NCI-H2171 (cell line): Measurements from ENCODE around the gene RNF186.
"Not testable (repeated sequence)": the region's sequence is repeated elsewhere in the genome, so short reads cannot be mapped to it uniquely, and the experiment has no call there.

ENCODE experiments used
- DNase-seq: peaks from one replicate; lab custom pipeline; 2025; lab: John Stamatoyannopoulos, UW

Gene RNF186, protein sequence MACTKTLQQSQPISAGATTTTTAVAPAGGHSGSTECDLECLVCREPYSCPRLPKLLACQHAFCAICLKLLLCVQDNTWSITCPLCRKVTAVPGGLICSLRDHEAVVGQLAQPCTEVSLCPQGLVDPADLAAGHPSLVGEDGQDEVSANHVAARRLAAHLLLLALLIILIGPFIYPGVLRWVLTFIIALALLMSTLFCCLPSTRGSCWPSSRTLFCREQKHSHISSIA

DNA sequence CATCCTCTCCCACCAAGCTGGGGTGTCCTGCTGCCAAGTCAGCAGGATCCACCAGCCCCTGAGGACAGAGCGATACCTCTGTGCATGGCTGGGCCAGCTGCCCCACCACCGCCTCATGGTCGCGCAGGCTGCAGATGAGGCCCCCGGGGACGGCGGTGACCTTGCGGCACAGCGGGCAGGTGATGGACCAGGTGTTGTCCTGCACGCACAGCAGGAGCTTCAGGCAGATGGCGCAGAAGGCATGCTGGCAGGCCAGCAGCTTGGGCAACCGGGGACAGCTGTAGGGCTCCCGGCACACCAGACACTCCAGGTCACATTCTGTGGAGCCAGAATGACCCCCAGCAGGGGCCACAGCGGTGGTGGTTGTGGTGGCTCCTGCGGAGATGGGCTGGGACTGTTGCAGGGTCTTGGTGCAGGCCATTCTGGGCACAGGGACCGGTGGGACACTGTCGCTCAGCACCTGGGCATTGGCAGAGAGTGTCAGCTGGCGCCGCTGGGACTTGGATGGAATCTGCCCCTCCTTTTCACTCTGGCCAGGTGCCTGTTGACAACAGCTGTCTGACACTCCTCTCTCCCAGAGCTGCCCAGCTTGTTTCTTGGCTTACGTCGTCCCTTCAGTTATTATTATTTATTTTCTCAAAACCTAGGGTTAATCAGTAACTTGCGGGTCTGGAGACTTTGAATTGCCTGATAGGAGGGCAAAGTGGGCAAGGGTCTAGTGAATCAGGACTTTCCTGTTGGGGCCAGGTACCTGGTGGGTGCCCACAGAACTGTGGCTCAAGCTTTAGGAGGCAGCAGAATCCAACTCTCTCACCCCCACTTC is at the start of gene RNF186:
TSS of gene RNF186 (minus strand) at position 603 of the 823 bp plus-strand sequence. CDS start at position 421, 182 bp downstream.
- DNase-seq = peak; percentile 47

DNA sequence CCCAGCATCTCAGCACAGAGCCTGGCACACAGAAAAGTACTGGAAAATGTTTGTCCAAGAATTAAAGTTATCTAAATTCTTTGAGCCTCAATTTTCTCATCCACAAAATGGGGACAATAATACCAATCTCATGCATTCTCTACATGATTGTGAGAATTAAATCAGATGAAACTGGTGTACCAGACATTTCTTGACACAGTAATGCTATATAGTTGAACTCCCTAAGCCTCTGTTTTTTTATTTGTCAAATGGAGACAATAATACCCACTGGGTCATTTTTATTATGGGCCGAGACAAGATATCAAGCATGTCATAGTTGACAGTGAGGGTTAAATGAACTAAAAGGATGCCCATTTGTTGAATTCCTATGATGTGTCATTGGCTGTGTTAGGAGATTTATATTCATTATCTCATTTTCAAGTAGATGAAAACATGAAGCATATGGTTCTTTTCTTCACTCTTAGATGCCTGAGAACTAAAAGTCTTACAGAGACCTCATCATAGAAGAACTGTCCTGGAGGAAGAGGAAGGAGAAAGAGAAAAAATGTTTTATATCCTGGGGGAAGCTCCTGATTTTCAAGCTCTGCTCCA is 49.6 kb upstream of the RNF186 start:
- no peak for DNase-seq

DNA sequence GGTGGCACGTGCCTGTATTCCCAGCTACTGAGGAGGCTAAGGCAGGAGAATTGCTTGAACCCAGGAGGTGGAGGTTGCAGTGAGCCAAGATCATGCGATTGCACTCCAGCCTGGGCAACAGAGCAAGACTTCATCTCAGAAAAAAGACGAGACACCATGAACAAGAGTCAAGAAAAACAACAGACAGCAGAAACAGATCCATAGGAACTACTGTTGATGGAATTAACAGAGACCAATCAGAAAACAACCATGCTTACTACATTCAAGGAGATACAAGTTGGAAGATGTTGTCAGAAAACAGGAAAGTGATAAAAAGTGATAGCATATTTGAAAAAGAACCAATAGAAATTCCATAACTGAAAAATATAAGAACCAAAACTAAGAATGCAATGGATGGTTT is 47.9 kb upstream of the RNF186 start:
- no peak for DNase-seq

DNA sequence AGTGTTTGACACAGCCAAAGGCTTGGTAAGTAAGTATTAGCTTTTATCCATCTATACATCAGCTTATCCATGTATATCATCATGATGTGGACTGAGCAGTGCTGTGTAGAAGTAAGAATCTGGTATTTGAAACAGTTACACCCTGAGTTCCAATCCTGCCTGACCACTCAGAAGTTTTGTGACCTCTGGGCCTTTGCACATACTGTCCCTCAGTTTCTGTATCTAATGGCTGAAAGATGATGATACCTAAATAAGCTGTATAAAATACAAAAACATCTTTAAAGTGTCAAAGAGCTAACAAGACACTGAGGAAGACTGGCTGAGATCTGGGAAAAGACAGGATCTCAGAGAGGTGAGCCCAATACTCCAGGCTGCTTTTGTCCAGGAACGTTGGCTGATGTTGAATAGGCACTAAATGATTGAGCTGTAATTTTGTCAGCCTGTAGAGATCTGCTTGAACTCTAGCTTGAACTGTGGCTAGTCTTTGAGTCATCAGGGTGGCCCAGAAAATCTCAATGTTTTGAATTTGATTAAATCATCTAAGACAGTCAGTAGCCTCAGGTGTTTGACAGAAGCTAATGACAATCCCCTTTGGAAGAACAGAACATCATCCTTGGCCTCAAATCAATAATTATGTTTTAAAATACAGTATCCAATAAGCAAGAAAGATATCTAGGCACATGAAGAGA is 46.9 kb upstream of the RNF186 start:
- no peak for DNase-seq

DNA sequence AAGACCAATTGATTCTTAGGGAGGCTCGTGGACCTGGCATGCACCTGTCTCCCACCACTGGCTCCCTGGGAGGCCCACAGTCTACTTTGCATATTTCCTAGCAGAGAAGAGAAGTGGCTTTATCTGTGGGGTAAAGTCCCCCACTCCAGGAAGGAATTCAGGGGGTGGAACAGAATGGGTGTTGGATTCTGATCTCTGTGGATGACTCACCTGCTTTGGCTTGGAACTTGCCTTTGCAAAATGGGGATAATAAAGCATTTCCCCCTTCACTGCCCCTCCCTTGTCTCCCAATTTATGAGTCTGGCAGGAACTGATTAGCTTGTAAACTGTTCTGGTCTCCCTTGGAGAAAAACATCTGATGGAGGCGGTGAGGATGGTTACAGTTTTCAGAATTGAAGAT is 46.0 kb upstream of the RNF186 start:
- DNase-seq = no peak

DNA sequence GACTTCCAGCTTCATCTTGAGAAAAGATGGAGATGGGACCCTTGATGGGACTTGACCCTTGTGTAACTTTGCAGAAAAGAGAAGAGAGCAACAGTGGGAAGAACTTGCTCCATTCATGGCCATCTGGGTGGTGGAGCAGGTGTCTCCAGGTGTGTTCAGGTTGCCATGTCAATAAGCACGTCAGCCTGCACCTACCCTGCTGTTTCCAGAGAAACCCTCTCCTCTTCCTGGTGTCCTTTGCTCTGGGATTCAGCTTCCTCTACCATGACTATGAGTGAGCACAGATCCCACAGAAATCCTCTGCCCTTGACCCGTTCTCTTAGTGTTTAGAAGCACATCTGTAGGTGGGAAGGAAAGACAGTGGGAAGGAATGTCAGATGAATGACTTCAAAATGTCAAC is 45.3 kb upstream of the RNF186 start:
- no peak for DNase-seq

DNA sequence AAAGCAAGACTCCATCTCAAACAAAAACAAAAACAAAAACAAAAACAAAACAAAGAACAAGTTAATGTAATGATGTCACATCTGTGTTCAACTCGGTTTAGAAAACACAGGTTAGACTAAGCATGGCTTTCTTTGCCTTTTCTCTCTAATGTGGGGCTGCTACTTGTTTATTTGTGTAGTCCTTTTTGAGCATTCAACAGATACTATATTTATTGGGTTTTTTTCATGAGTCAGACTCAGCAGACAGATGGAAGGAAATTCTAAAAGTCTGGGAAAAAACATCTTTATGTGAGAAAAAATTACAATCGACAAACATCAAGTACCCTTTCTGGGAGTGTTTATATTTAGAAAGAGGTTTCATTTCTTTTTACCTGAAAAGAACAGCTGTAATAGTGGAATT is 44.8 kb upstream of the RNF186 start:
- no peak for DNase-seq

DNA sequence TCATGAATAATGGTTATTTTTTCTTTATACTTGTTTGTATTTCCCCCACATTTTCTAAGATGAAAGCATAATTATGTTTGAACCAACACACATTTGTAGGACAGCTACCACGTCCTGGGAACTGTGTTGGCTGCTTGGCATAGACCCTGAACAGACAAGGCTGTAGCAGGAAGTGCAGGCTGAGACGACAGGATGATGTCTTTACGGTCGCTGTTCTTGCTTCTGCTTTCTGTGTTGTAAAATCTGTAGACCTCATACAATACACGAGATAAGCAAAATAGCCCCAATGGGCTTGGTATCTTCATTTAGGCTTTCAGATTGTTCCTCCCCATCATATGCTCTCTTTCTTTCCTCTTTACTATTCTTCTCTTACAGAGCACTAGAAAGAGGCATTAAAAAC is 43.8 kb upstream of the RNF186 start:
- no peak for DNase-seq

DNA sequence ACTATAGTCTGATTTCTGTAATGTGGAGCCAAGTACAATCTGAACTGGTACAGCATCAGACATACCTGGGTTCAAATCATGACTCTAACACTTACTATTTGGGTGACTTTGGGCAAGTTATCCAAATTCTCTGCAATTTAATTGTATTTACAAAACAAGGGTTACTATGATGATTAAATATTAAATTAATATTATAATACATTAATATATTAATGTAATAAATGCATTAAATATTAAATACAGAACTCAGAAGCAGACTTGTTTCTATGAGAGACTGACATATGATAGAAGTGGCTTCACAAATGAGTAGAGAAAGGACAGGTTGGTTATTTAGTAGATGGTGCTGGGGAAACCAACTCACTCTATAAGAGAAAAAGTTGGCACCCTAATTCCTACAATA is 39.8 kb upstream of the RNF186 start:
- no peak for DNase-seq

DNA sequence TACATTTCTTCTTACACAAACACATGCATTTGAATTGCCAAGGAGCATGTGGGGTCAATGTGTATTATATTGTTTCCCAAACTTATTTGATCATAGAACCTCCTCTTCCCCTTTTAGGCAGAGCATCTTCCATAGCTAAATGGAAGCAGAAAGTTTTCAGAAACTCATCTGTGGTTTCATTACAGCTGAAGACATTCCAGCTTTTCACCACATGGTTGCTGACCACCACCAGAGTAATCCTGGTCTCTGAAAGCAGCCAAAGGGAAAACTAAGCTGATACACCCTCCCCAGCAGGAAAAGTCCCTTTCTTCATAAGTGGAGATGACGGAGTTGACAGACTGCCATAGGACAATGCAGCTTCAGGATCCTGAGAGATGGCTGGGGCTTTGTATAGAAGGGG is 37.0 kb upstream of the RNF186 start:
- no peak for DNase-seq

DNA sequence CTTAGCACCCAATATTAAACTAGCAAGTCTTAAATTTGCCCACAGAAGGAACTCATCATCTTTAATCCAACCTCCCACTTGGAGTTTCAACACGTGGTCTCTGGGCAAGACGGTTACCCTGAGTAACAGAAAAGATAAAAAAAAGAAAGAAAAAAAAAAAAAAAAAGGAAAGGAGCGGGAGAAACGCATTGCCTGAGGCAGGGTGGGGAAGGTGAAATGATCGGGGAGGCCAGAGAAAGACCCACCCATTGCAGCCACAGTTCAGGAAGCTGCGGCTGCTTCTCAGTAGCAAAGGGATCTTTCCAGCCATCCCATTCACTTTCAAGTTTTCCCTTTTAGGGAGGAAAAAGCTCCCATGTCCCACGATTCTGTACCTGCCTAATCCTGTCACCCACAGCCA is 35.1 kb upstream of the RNF186 start:
- DNase-seq = no peak

DNA sequence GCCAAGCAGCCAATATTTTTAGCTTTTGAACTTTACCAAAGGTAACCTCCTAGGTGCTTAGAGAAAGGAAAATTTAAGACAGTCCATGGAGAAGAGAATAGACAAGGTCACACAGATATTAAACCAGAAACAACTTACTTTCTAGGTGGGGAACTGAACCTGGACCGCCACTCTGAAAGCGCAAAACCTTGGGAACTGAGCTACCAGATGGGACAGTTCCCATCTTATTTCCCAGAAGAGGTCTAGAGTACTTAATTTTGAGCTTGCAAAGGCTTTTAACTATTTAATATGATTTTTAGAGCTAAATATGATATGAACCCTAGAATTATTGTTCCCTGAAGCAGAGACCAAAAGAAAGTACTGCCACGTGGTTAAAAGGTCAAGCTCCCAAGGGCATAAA is 34.2 kb upstream of the RNF186 start:
- not testable (repeated sequence) for DNase-seq

DNA sequence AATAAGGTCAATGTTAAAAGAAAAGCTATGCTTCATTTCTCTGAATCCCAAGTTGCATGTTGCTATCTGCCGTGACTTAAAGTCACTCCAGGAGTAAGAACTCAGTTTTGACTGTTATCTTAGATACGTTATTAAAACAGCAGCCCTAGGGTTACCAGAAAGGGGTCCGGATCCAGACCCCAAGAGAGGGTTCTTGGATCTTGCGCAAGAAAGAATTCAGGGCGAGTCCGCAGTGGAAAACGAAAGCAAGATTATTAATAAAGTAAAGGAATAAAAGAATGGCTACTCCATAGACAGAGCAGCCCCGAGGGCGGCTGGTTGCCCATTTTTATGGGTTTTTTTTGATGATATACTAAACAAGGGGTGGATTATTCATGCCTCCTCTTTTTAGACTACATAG is 32.3 kb upstream of the RNF186 start:
- DNase-seq = not testable (repeated sequence)

DNA sequence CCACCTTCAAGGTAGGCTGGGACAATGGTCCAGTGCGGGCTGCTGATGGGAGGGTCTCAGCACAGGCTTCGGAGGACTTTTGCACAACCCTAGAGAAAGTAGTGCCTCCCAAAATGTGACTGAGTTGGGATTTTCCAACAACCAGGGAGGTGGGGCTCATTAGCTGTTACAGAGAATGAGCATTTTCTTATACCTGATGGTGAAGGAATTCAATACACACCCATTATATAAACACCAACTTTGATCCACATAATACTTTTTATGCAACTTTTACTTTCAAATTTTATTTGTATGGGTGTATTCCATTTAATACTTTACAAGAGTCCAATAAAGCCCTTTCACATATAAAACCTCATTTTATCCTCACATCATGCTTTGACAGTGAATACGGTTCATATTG is 31.3 kb upstream of the RNF186 start:
- no peak for DNase-seq

DNA sequence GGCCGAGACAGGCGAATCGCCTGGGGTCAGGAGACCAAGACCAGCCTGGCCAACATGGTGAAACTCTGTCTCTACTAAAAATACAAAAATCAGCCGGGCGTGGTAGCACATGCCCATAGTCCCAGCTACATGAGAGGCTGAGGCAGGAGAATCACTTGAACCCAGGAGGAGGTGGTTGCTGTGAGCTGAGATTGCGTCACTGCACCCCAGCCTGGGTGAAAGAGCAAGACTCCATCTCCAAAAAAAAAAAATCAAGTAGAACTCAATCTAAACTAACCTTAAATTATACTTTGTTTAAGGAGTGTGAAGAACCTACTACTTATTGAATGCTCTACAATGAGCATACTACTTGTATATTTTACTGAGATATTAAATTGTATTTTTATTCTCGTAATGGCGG is 30.5 kb upstream of the RNF186 start:
- DNase-seq = no peak

DNA sequence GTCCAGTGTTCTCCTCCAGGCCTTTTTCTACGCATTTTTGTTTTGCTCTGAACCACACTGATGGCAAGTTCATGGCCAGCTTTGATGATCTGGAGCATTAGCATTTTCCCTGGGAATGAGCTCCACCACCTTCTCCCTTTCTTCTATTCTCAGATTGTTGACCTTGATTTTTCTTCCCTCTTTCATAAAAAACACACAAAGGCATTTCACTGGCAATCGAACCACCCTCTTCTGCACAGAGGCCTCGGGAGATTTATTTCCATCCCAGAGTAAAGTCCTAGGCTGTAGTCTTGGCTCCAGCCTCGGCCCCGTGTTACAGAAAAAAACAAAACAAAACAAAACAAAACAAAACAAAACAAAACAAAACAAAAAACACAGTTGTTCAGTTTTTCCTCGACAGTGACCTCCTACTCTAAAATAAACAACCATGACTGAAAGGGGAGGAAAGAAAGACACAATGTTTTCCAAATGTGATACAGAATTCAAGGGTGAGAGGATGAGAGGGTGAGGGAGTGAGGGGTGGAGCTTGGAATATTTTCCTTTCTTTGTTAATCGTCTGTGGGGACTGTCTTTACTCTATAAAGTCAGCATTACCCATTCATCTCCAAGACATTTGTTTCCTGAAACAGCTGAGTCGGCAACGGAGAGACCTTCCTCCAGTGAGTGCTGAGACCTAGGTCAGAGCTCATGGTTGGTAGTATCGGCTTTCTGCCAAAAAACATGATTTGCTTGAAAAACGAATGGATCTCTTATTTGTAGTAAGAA is 29.8 kb upstream of the RNF186 start:
- no peak for DNase-seq

DNA sequence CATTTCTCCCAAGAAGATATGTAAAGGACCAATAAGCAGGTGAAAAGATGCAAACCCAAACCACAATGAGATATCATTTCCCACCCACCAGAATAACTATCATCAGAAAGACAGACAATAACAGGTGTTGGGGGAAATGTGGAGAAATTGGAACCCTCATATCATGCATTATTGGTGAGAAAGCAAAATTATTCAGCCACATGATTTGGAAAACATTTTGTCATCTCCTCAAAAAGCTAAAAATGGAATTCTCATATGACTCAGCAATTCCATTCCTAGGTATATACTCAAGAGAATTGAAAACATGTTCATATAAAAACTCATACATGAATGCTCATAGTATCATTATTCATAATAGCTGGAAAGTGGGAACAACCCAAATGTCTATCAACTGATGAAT is 25.1 kb upstream of the RNF186 start:
- no peak for DNase-seq

DNA sequence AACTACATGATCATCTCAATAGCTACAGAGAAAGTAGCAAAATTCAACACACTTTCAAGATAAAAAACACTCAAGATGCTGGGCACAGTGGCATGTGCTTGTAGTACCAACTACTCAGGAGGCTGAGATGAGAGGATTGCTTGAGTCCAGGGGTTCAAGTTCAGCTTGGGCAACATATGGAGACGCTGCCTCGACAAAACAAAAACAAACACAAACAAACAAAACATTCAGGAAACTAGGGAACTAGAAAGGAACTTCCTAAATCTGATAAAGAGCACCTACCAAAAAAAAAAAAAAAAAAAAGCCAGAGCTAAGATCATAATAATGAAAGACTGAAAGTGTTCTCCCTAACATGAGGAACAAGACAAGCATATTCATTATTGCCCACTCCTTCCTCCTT is 22.8 kb upstream of the RNF186 start:
- DNase-seq = no peak

DNA sequence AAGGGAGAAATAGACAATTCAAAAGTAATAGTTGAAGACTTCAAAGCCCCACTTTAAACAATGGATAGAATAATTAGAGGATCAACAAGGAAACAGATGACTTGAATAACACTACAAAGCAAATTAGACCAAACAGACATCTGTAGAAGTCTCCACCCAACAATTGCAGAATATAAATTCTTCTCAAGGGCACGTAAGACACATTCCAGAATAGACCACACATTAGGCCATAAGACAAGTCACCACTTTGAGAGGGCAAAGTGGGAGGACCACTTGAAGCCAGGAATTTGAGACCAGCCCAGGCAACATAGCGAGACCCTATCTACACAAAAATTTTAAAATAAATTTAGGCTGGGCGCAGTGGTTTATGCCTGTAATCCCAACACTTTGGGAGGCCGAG is 20.5 kb upstream of the RNF186 start:
- no peak for DNase-seq

DNA sequence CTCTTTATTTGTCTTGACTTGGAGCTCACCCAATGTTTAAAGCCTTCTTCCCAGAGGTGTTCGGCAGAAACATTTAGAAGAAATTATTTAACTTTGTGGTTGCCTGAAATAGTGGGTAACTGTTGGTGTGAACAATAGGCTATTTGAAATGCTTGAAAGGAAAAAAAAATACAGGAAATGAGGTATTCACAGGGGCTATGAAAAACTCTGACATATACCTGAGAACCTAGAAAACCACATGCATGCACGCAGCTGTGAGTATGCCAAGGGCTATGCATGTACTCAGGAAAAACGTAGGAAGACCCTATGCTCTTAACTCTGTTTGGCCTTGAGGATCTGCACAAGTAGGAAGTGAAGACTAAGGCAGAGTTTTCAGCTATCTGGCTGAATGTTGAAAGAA is 16.4 kb upstream of the RNF186 start:
- no peak for DNase-seq

DNA sequence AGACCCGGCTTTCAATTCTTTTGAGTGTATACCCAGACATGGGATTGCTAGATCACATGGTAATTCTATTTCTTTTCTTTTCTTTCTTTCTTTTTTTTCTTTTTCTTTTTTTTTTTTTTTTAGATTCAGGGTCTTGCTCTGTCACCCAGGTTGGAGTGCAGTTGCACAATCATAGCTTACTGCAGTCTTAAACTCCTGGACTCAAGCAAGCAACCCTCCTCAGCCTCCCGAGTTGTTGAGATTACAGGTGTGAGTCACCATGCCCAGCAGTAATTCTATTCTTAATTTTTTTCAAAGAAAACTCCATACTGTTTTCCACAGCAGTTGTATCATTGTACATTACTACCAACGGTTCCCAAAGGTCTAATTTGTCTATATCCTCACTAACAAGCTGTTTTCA is 13.5 kb upstream of the RNF186 start:
- DNase-seq = no peak

DNA sequence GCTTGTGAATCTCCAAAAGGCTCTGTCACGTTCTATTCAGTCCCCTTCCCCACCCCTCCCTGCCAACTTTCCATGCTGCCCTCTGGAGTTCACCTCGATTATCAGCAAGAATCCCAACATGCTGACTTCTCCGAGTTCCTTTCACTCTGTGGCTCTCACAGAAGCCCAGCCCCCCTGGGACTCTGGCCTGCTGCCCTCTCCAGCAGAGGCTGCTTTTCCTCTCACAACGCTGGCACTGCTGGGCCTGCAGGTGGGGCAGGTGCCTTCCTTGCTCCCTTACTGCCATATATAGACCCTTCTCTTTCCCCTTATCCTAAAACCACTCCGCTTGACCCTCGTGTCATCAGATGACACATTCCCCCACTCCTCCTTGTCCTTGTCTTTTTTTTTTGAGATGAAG is 10.2 kb upstream of the RNF186 start:
- no peak for DNase-seq
